Stimulated activated CD4-positive, alpha-beta T cell treated with anti-CD3 and anti-CD28 coated beads, Interleukin-4, amount 100 ng/mL, for 4 hours (primary cell): Measurements from ENCODE around the gene TSPEAR.

Experiments
- DNase-seq, 2 experiments: peaks; one replicate each; pipeline ENCODE4 v3.0.0-alpha.2; 2020

Gene TSPEAR

DNA sequence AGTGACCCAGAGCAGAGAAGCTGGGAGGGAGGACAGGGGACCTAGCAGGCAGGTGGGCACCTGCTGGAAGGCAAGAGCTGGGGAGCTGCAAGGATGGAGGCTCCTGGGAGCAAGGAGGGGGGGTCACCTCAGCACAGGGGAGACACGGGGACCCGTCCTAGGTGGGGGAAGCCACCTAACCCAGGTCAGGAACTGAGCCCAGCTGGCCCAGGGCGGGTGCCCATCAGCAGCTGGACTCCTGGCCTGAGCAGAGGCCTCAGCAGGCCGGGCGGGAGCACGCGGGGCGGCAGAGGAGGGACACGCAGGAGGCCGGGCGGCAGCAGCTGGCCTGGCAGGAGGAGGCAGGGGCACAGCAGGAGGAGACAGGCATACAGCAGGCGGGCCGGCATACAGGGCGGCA lies 172.3 kb downstream of the TSPEAR start:
- no peak for DNase-seq

DNA sequence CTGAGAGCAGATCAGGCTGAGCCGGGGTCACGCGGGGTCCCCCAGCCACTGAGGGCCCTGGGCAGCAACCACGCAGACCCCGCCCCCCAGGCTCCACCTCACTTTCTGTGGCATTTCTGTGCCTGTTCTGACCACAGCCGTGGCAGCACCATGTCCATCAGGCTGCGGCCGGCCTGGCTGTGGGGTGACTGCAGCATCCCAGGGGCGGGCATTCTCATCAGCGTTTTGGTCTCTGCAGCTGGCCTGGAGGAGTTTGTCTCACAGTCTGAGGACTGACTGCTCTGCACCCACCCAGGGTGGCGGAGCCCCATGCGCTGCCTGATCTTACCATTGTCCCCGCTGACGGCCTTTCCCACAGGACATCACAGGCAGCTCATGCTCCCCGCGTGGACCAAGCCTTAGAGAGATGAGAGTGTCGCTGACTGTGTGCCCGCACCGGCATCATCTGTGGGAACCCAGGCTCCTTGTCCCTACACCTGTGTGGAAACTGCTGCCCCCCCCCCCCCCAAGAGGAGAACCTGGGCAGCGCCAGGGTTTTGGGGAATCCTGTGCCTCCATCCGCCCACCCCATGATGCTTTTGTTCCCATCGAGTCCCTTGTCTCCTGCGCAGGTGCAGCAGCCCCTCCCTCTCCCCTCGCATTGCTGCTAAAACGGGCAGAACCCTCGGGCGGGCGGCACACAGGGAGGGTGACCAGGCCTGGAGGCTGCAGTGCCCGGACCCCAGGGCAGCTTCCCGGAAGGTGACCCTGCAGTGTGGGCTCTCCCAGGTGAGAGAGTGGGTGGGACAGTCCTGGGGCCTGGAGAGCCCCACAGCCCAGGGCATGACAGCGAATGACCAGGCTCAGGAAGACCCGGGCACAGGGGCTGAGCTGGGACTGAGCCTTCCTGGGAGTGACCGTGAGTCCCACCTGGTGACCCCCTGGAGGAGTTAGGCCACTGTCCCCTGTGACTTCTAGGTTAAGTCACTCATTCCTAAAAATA lies 173.2 kb downstream of the TSPEAR start:
- no peak for DNase-seq

DNA sequence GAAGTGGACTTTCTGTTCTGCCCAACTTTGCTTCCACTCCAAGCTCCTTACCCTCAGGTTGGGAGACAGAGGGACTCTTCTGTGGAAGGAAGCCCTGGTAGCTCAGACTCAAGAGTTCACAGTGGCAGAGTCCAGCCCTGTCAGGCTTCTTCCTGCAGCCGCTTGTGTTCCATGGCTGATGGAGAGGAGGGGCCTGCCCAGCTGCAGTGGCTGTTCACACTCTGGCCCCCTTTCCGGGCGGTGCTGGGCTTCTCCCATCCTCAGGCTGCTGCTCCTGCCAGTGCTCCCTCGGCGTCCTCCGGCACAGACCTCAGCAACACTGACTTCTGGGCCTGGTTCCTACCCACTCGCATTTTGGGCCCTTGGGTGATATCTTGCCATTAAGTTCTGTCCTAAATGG lies 175.4 kb downstream of the TSPEAR start:
- no peak for DNase-seq

DNA sequence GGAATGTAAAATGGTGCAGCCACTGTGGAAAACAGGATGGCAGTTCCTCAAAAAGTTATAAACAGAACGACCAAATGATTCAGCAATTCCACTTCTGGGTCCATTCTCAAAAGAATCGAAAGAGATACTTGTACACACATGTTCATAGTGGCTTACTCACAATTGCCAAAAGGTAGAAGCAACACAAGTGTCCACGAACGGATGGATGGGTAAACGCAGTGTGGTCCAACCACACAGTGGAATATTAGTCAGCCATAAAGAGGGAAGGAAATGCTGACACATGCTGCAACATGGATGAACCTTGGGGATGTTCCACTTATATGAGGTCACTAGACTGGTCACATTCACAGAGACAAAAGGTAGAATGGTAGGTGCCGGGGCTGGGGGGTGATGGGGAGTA lies 176.7 kb downstream of the TSPEAR start:
- no peak for DNase-seq

DNA sequence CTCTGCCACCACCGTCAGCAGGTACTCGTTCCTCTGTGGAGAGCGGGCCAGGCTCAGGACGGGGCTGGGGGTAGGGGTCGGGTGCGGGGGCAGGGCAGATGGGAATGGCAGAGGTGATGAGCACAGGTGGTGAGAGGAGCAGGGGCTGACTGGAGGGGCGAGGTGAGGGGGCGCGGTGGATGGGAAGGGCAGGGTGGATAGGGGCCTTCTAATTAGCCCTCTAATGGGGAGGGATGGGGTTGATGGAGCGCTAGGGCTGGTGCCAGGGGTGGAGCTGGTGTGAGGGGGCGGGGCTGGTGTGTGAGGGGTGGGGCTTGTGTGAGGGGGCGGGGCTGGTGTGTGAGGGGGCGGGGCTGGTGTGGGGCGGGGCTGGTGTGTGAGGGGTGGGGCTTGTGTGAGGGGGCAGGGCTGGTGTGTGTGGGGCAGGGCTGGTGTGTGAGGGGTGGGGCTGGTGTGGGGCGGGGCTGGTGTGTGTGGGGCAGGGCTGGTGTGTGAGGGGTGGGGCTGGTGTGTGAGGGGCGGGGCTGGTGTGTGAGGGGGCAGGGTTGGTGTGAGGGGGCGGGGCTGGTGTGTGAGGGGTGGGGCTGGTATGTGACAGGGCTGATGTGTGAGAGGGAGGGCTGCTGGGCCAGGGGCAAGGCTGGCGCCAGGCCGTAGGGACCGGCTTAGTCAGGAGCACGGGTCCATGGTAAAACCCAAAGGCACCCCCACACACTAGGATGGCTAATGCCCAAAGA lies 177.3 kb downstream of the TSPEAR start:
- DNase-seq = no peak

DNA sequence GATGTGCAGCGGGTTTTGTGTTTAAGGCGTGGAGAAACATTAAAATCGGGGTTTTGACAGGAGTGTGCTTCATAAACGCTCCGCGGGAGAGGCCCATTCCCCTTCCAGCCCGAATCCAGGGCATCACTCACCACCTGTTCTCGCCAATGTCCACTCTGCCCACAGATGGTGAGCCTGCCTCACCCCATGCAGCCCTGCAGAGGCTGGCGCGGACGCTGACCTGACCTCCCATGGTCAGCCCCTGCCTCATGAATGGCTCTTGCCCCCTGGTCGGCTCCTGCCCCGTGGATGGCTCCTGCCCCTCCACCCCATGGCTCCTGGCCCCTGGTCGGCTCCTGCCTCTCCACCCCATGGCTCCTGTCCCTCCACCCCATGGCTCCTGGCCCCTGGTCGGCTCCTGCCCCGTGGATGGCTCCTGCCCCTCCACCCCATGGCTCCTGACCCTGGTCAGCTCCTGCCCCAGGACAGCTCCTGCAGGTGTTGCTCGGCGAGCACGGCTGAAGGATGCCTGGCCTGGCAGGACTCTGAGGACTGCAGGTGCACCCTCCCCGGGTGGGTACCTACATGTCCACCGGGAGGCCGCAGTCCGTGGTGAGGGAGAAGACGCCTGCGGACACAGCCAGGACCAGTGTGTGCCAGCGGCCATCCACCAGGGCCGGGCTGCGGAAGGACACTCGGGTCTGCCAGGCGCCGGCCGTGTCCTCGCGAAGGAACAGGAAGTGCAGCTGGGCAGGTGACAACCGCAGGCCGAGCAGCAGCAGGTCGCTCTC lies 178.1 kb downstream of the TSPEAR start:
- no peak for DNase-seq

DNA sequence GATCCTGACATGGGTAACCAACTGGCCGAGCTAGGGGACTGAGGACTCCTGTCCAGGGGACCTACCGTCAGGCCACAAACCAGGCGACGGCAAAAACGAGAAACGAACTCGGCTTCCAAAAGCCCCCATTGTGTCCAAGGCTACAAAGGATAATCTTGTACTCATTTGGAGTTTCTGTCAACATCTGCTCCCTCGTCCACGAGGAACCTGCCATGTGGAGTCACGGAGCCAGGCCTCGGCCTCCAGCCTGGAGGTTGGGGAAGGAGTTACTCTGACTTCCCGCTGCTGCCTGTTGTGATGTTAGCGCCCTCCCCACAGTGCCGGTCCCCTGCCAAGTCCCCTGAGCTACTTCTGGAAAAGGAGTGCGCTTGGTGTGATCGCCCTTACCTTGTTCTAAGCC lies 178.7 kb downstream of the TSPEAR start:
- no peak for DNase-seq

DNA sequence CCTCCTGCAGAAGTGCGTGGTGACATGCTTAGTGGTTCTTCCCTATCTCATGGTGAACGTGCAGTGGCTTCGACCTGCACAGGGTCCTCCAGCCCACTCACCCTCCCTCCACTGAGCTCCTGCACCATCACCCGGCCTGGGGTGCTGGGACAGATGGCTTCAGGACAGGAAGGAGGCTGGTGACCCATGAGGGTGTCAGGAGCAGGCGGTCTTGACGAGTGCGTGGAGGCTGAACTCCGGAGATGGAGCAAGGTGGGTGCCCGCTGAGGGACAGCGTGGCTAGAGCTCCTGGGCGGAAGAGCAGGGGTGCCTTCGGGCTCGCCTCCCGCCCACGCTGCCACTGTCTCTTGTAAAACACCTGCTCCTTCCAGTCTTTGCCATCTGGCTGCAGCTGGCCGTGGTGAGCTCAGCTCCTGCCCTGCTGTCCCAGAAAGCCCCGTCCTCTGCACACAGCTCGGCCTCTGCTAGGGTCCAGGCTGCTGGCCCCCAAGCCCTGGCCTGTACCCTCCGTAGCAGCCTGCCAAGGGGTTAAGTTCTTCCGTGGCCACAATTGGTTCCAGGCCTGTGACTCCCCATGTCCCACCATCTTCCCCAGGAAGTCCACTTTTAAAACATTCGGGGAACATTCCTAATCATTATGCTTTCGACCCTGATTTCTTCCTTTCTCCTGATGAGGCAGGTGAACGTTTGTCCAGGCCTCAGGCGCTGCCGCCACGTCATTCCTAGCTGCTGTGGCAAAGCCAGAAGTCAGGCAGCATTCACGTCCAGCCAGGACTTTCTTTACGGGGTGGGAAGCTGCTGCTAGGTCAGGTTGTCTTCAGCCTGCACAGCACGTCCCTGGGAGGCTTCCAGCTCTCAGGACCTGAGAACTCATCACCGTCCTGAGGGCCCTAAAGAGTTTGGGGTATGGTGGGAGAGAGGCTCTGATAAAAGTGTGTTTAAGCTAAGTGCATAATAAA lies 179.5 kb downstream of the TSPEAR start:
- DNase-seq = no peak

DNA sequence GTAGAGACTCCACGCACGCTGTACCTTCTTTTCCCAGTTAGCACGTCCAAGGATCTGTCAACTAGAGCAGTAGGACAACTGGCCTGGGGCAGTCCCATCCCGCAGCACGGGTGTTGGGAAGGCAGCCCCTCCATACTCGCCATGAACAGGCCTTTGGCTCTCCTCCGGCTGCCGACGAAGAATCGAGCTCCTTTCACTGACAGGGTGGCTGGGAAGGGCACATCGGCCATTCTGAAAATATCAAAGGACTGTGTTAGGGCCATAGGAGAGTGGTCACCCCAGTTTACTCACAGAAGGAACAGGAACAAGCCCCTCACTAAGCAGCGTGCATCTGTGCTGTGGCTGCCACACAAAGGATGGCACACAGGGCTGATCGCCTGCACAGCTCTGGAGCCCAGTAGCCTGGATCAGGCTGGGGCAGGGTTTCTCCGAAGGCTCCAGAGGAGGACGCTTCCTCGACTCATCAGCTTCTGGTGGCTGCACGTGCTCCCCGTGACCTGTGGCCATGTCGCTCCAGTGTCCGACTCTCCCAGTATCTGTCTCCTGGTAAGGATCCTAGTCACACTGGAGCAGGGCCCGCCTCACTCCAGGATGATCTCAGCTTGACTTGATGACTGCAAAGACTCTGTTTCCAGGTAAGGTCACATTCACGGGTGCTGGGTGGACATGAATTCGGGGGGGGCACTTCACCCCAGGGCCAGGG lies 180.3 kb downstream of the TSPEAR start:
- DNase-seq = no peak

DNA sequence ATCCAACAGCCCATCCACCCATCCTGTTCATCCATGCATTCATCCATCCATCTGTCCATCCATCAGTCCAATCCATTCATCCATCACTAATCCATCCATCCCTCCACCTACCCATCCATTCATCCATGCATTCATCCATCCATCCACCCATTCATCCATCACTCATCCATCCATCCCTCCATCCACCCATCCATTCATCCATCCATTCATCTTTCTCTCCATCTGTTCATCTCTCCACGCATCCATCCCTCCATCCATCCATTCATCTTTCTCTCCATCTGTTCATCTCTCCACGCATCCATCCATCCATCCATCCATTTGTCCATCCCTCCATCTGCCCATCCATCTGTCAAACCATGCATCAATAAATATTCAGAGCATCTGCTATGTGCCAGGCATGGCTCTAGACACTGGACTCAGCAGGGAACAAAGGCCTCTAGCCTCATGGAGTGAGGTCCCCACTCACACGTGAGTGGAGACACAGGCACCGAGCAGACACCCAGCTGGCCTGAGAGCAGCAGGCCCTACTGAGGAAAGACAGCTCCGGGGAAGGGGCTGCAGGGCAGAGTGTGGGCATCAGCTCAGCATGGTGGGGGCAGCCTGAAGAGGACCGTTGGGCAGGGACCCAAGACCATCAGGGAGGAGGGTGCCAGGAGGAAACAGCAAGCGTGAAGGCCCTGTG lies 181.0 kb downstream of the TSPEAR start:
- DNase-seq = no peak

DNA sequence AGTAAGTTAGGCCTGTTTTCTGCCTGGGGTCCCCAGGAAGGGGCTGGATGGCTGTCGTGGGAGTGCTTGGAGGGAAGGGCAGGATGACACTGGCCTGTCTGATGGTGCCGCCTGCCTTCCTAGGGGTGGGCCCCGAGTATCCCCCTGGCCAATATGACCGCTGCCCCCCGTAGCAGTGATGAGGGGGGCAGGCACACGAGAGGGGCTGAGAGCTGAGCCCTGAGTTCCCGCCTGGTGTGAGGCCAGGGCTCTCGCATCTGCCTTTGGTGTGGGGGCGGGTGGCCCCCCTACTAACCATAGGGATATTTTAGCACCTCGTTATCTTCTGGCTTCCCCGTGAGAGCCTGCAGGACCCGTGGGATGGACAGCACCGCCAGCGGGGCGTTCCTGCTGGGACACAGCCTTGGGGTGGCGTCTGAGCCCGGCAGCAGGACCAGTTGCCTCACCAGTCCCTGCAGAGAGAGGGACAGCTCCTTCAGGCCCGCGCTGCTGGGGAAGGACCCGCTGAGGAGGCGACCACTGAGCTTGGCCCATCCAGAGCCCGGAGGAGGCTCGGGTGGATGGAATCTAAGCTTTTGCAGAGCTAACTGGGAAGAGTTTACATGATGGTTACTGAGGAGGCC lies 181.8 kb downstream of the TSPEAR start:
- no peak for DNase-seq

DNA sequence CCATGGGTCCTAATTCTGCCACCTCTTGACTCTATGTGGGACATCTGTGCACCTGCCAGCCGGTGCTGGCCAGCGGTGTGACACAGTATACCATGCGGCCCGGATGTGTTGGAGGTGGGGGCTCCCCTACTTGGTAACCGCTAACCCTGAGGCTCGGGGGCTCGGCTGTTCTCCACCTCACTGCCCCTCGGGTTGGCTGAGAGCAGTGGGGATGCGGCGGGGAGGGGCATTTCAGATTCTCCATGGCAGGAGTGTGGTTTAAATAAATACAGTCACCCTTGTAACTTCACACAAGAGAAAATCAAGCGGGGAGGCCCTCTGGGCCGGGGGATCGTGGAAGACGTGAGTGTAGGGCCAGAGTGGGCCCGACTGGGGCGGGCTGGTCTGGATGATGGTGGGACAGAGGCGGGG lies 182.4 kb downstream of the TSPEAR start:
- no peak for DNase-seq

DNA sequence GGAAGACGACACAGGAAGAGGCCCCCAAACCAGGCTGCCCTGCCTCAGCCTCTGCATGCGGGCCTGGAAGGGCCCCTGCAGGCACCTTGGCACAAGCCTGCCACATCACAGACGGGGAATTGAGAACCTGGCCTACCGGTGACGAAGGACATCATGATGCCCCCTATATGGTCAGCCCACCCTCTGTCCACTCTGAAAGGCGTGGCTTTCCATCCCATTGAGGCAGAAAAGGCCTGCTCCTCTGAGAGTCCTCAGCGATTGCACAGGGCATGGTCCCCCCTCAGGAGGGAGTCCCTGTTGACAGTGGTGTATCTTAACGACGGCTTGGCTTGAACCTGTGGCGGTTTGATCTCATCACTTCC lies 182.8 kb downstream of the TSPEAR start:
- no peak for DNase-seq

DNA sequence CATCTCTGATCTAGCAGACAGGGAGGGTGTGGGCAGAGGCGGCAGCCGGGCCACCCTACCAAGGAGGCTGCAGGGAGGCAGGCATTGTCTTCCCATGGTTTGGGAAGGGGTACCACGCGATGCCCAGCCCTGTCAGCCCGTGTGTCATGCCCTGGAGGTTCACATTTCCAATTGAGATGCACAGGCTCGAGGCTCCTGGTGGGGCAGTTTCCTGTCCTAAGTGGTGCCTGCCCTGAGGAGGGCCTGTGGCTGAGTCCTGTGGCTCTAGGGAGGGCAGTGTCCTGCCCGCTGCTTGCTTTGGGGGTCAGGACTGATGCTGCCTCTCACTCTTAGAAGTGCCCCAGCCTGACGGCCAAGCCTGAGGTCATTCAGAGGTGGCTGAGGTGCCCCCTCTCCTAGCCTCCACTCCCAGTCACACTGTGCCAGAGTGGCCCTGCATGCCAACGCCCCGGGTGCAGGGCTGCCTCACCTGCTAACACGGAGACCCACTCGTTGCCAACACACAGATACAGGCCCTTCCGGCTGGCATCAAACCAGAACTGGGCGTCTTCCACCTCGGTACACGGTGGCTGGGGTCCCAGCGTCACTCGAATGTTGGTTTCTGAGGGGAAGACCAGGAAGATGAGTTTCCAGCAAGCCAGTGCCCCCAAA lies 183.3 kb downstream of the TSPEAR start:
- DNase-seq = no peak

DNA sequence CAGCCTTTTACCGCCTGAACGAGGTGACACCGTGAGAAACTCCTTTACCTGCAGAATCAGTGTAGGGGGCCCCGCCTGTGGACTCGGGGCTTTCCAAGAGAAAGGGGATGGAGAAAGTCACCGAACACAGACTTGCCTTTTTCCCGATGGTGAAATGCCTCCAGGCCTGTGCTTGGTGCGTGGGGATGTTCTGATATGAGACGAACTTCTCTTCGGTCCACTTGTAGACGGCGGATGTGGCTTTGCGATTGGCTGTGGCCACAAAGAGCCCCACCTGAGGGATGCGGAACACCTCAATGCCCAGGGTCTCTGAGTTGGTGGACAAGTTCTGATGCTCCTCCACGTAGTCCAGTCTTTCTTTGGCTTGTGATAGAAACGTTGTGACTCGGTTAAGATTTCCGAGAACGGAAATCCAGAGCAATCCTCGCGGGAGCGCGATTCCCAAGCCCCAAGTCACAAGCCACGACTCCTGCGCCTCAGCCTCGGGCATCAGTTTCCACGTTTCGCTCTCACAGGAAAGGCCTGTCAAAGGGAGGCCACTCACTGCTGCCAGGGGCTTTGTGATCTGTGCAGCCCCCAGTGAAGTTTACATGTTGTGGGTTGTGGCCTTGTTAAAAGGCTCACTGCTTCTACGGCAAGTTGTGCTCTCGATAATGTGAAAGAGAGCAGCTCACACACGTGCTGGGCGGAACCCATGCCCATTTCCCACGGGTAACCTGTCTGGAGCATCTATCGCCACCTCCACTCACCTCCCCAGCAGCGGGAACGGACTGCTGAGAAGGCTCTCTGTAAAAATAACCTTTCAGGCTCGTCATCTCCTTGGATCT lies 184.0 kb downstream of the TSPEAR start:
- no peak for DNase-seq

DNA sequence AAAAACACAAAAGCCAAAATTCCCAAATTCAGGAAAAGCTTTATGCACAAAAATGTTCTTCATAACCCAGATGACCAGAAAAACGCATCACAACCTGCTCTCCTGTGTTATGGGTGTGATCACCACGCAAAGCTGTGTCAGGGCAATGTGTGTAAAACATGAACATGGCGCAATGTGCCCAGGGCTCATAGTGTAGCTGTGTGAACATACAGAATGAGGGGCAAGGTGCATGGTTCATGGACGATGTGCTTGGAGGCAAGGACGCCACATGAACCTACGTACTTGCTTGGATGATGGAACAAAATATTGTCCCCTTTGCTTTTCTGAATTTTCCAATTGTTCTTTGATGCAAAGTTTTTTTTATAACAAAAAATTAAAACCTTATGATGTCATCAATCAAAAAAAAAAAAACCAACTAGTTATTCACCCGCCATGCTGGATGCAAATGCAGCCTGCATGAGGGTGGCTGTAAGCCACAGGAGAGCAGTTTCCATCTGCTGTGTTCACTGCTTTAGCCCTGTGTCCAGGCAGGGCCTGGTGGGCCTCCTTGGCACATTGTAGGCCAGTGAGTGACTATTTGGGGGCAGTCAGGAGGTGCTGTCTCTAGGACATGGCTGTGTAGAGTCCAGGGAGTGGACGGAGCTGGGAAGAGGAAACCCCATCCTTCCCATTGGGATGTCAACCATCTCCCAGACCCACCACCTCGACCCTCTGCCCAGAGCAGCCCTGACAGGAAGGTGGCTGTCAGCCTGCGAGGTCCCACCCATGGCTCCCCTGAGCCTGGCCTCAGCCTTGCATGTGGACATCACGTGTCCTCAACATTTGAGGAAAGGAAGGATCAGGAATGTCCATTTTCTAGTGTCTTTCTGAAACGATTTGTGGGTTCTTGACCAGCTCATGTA lies 185.0 kb downstream of the TSPEAR start:
- DNase-seq = no peak

DNA sequence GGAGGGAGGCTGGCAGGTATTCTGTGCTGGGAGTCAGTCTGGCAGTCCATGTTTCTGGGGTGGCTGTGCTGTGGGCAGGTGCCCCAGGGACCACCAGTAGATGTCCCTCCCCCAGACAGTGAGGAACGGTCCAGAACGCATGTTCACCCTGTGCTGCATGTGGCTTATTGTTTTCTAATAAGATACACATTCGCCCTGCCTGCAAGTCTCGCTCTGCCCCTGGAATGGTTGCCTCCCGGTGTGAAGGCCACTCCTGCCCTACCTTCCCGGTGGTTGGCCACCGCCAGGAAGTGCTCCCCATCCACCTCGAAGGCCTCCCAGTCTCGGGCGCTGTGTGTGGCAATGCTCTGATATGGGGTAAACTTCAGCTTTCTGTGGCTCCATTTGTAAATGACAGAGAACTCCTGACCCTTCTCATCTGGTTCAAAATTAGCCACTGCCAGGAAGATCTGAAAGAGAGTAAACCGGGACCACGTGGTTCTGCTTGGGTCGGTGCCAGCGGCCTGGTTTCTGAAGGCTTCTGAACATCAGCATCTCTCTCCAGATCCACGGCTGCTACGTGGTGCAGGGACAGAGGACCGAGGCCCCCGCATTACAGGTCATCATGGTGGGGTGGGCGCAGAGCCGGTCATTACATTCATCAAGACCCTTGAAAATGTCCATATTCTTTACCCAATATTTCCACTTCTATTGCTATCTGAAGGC lies 185.8 kb downstream of the TSPEAR start:
- DNase-seq = no peak
